Measurements from ENCODE around the gene HSD17B2.

- TF ChIP-seq EZH2phosphoT487 (IDR thresholded peaks at IDR 0.05; ENCODE audit: borderline replicate concordance, low read length) (no peak), CTCF (IDR thresholded peaks at IDR 0.05; ENCODE audit: low read depth, low read length, poor library complexity, severe bottlenecking) (no peak)
These were observed 50.1 kb downstream of the HSD17B2 start for GRCh38 chr16:82085011-82085779.
